Gastrocnemius medialis (tissue), 4 donors: ENCODE data around the gene SEC14L1.

Experiments used
- POLR2A ChIP-seq, 2 donors: fragments of 450-650 bp; IDR thresholded peaks; one replicate each; pipeline ENCODE4 v1.6.1; 2017; ENCODE audit warnings: antibody characterized with exemption in 2 of 2, mild to moderate bottlenecking in 2 of 2, moderate library complexity in 2 of 2
- TF ChIP-seq, protein P1 (sequence below), 5 experiments: fragments of 450-650 bp in 3 of 5; fragments of 200-600 bp in 2 of 5; sonication (generic) in 2 of 5; IDR thresholded peaks in 4 of 5; conservative IDR thresholded peaks in 1 of 5; 1 replicate in 4 of 5; 2 replicates in 1 of 5; pipeline ENCODE4 v1.5.1; 2016 to 2019; ENCODE audit warnings: antibody characterized with exemption in 5 of 5, mild to moderate bottlenecking in 3 of 5, moderate library complexity in 3 of 5

DNA sequence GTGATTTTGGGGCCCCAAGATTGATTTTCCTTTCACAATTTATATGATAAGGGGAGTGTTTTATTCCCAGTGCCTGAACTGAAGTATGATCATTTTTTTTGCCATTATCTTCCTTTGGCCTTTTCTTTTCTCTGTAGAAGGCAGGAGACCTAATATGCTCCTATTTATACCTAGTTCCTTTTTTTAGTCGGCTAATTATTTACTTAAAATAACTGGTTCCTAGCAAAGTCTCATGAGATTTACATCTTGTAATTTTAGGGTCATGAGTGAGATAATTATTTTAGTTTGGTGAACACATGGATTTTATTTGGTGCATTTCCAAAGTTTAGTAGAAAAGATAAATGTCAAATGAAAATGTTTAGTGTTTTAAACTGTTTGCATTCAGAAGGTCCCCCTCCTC, 24.8 kb downstream of the SEC14L1 start:
- TF ChIP-seq, protein P1, sequence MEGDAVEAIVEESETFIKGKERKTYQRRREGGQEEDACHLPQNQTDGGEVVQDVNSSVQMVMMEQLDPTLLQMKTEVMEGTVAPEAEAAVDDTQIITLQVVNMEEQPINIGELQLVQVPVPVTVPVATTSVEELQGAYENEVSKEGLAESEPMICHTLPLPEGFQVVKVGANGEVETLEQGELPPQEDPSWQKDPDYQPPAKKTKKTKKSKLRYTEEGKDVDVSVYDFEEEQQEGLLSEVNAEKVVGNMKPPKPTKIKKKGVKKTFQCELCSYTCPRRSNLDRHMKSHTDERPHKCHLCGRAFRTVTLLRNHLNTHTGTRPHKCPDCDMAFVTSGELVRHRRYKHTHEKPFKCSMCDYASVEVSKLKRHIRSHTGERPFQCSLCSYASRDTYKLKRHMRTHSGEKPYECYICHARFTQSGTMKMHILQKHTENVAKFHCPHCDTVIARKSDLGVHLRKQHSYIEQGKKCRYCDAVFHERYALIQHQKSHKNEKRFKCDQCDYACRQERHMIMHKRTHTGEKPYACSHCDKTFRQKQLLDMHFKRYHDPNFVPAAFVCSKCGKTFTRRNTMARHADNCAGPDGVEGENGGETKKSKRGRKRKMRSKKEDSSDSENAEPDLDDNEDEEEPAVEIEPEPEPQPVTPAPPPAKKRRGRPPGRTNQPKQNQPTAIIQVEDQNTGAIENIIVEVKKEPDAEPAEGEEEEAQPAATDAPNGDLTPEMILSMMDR (IDR thresholded peaks at IDR 0.05 in 4 of 5, conservative IDR thresholded peaks at IDR 0.05 in 1 of 5), result no peak
- TF ChIP-seq POLR2A (IDR thresholded peaks at IDR 0.05), result no peak
